ACC112 (cell line): ENCODE results near the gene ATPAF2.

ENCODE experiments used
- H2AFZ ChIP-seq: fragments of 200-600 bp; sonication (generic); one replicate; pipeline ENCODE4 v1.6.0; 2017; ENCODE audit warnings: antibody characterized with exemption, low read length; ENCODE audit not compliant: unreplicated experiment
- H3K27ac ChIP-seq: fragments of 200-600 bp; sonication (generic); 2 replicates; pipeline ENCODE4 v1.5.1; 2014; ENCODE audit warnings: low read depth, mild to moderate bottlenecking, antibody characterized with exemption, low read length, moderate library complexity
- H3K27me3 ChIP-seq: fragments of 200-600 bp; sonication (generic); 2 replicates; pipeline ENCODE4 v1.6.1; 2014; ENCODE audit warnings: mild to moderate bottlenecking, antibody characterized with exemption, low read length, moderate library complexity, mixed read lengths; ENCODE audit not compliant: insufficient read depth
- H3K36me3 ChIP-seq: fragments of 200-600 bp; sonication (generic); 2 replicates; pipeline ENCODE4 v1.6.1; 2016; ENCODE audit warnings: mild to moderate bottlenecking, antibody characterized with exemption, low read length, moderate library complexity, mixed read lengths; ENCODE audit not compliant: insufficient read depth
- H3K4me1 ChIP-seq: fragments of 200-600 bp; sonication (generic); one replicate; pipeline ENCODE4 v1.6.1; 2016; ENCODE audit warnings: low read length, mixed read lengths; ENCODE audit not compliant: insufficient read depth, unreplicated experiment, control insufficient read depth
- H3K4me3 ChIP-seq: fragments of 200-600 bp; sonication (generic); 2 replicates; pipeline ENCODE4 v1.5.1; 2014; ENCODE audit warnings: mild to moderate bottlenecking, low read depth, low read length
- H3K79me2 ChIP-seq: fragments of 200-600 bp; sonication (generic); one replicate; pipeline ENCODE4 v1.6.0; 2016; ENCODE audit warnings: low read length; ENCODE audit not compliant: control insufficient read depth, unreplicated experiment, insufficient read depth

The ATPAF2 gene

DNA sequence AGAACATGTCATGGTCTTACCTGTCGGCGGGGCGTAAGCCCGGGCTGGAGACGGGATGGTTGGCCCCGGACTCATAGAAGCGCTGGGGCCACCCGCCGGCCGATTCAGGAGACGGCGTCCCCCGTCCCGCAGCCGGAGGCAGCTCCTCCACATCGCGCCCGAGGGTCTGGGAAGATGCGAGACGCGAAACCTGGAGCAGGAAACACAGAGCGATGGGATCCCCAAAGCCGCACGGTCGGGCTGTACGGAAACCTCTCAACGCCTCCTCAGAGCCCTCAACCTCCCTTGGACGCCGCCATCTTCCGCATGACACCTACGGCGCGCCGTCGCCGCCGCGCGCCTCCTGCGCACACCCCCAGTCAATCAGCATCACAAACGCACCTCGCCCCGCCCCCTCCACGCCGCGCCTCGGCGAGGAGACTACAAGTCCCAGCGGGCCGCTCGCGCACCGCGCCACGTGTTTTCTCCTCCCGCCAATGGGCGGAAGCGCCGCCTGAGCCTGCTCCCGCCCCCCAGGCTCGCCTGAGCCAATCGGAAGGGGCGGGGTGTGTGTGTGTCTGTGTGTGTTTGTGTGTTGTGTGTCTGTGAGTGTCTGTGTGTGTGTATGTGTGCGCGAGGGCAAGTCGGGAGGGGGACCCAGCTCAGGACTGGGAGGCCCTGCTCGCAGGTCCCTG lies at the start of gene ATPAF2, which contains the start of gene GID4:
Gene ATPAF2 (minus strand): TSS at position 308 of the 674 bp plus-strand sequence. CDS start 155 bp downstream, at position 153.
Gene GID4 (plus strand): TSS at position 548 of the 674 bp plus-strand sequence. CDS start 57 bp downstream, at position 605.
- no peaks in the 10 kb centered on the region for H3K27me3 ChIP-seq
- H3K4me1 ChIP-seq: peaks cover 34% of the 10 kb centered on the region
- peaks cover 32% of the 10 kb centered on the region for H3K79me2 ChIP-seq
- H2AFZ ChIP-seq: peak within 1 kb of the TSS; percentile 76
- no peaks in the 10 kb centered on the region for H3K36me3 ChIP-seq
- H3K27ac ChIP-seq: no peak within 1 kb of the TSS
- H3K4me3 ChIP-seq: peak within 1 kb of the TSS; percentile 90

DNA sequence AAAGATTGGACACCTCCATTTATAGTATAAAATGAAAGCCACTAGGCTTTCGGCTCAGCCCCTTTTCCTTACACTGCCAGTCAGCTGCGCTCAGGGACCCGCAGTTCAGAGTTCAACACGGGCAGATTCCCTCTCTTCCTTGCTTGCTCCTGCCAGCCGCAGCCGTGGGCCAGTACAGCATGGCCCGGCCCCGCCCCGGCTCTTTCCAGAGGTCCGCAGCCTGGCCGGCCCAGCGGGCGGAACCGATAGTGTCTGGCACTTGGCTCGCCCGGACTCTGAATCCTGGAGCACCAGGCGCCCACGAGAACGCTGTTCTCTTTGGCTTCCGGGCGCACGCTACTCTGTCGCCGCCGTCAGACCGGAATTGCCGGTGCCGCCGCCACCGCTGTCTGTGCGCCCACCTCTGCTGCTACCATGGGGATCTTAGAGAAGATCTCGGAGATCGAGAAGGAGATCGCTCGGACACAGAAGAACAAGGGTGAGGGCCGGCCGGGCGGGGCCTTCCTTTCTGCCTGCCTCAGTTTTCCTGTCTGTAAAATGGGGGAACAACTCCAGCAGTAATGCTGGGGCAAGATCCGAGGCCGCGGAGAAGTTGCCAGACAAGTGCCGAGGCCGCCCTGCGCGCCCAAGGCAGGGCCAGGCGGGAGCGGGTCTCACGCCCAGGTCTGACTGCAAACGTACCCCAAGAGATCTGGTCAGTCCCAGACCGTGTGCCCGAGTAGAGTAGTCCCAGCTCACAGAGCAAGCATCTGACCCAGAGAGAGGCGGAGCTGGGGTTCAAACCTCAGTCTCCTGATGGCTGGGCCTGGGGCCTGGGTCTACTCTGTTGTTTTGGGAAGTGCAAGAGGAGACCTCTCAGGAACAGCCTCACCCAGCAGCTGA lies 48.9 kb upstream of the ATPAF2 start, which contains the start of gene DRG2:
Gene DRG2 (plus strand): TSS at position 339 of the 882 bp plus-strand sequence. CDS start 76 bp downstream, at position 415.
- peaks cover 19% of the 10 kb centered on the region for H3K79me2 ChIP-seq
- peak within 1 kb of the TSS; percentile 92 for H3K4me3 ChIP-seq
- H3K27me3 ChIP-seq: no peaks in the 10 kb centered on the region
- peak within 1 kb of the TSS; percentile 42 for H3K27ac ChIP-seq
- H3K36me3 ChIP-seq: peaks cover under 1% of the 10 kb centered on the region; the same call in 1 of the 2 replicates
- H2AFZ ChIP-seq: peak within 1 kb of the TSS; percentile 89
- peaks cover 6% of the 10 kb centered on the region for H3K4me1 ChIP-seq

DNA sequence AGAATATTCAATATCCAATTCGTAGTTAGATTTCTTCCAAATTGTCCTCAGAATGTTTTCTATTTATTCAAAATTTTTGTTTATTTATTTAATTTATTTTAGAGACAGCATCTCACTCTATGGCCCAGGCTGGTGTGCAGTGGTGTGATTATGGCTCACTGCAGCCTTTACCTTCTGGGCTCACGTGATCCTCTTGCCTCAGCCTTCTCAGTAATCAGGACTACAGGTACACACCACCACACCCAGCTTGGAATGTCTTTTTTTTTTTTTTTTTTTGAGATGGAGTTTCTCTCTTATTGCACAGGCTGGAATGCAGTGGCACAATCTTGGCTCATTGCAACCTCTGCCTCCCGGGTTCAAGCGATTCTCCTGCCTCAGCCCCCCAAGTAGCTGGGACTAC lies 45.3 kb upstream of the ATPAF2 start:
- Histone ChIP-seq H3K79me2 (peaks cover 13% of the 10 kb centered on the region), H3K27me3 (no peaks in the 10 kb centered on the region), H3K4me3 (no peak overlapping the region)

GRCh38 chr17:18079543-18079942 lies 40.6 kb upstream of the ATPAF2 start:
- Histone ChIP-seq H3K79me2 (no peaks in the 10 kb centered on the region), H3K27me3 (0 out of 2 replicates have a peak, but pooled peaks cover 5% of the 10 kb centered on the region), H3K4me1 (no peaks in the 10 kb centered on the region), H3K36me3 (no peaks in the 10 kb centered on the region), H3K4me3 (no peak overlapping the region), H3K27ac (no peak overlapping the region), H2AFZ (no peak overlapping the region)

More for the DNA sequence above, 45.3 kb upstream of the ATPAF2 start:
- Histone ChIP-seq H3K27ac (no peak overlapping the region), H2AFZ (no peak overlapping the region), H3K4me1 (peaks cover 6% of the 10 kb centered on the region), H3K36me3 (no peaks in the 10 kb centered on the region)

GRCh38 chr17:18076936-18077335 lies 38.0 kb upstream of the ATPAF2 start:
- no peak overlapping the region for H2AFZ ChIP-seq

DNA sequence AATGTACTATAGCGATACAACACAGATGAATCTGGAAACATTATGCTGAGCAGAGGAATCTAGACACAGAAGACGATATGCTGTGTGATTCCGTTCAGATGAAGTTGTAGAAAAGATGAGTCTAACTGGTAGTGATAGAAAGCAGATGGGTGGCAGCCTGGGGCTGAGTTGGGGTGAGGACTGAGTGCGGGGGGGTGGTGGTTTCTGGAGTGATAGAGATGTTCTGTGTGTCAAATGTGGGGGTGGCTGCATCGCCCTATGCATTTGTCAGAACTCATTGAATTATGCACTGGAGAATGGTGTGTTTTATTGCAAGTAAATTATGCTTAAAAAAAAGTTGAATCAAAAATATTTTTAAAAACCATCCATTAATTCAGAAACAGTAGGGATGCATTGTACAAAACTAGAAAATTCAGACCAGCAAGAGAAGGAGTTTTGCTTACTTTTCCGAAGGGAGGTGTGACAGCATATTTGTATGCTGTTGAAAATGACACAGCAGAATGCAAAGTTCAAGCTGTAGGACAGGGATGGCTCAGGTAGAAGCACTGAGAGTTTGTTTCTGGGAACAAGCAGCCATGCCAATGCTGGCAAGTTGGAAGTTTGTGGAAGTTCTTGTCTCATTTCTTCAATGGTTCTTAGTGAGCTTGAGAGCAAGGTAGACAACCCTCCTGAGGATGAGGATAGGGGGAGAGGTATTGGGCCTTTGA lies 35.8 kb upstream of the ATPAF2 start:
- H3K36me3 ChIP-seq: no peaks in the 10 kb centered on the region
- 0 out of 2 replicates have a peak, but pooled peaks cover 5% of the 10 kb centered on the region for H3K27me3 ChIP-seq
- H3K79me2 ChIP-seq: no peaks in the 10 kb centered on the region
- H3K4me3 ChIP-seq: no peak overlapping the region
- H2AFZ ChIP-seq: no peak overlapping the region
- peaks cover 3% of the 10 kb centered on the region for H3K4me1 ChIP-seq
- H3K27ac ChIP-seq: no peak overlapping the region

More at GRCh38 chr17:18076936-18077335, 38.0 kb upstream of the ATPAF2 start:
- Histone ChIP-seq H3K4me1 (no peaks in the 10 kb centered on the region), H3K27me3 (0 out of 2 replicates have a peak, but pooled peaks cover 5% of the 10 kb centered on the region), H3K36me3 (no peaks in the 10 kb centered on the region), H3K27ac (no peak overlapping the region), H3K79me2 (no peaks in the 10 kb centered on the region), H3K4me3 (no peak overlapping the region)

GRCh38 chr17:18071751-18072150 lies 32.8 kb upstream of the ATPAF2 start:
- Histone ChIP-seq H3K36me3 (no peaks in the 10 kb centered on the region), H3K4me3 (no peak overlapping the region), H3K27ac (no peak overlapping the region), H2AFZ (no peak overlapping the region), H3K27me3 (0 out of 2 replicates have a peak, but pooled peaks cover 5% of the 10 kb centered on the region), H3K79me2 (no peaks in the 10 kb centered on the region), H3K4me1 (peaks cover 3% of the 10 kb centered on the region)

- H2AFZ ChIP-seq: peak overlapping the region; percentile 2
These were observed 31.9 kb upstream of the ATPAF2 start for GRCh38 chr17:18070861-18071340.

DNA sequence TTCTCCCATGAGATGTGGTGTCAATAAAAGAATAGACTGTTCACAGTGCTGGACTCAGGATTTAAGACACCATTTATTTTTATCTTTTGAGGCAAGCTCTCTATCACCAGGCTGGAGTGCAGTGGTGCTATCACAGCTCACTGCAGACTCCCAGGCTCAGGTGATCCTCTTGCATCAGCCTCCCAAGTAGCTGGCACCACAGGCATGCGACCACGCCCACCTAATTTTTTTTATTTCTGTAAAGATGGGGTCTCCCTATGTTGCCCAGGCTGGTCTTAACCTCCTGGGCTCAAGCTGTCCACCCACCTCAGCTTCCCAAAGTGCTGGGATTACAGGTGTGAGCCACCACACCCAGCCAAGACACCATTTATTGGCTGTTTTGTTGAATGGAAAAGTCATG lies 30.1 kb upstream of the ATPAF2 start:
- Histone ChIP-seq H3K4me1 (peaks cover 3% of the 10 kb centered on the region), H2AFZ (no peak overlapping the region), H3K4me3 (no peak overlapping the region), H3K27ac (no peak overlapping the region), H3K36me3 (peaks cover 3% of the 10 kb centered on the region; the same call in 1 of the 2 replicates), H3K27me3 (no peaks in the 10 kb centered on the region), H3K79me2 (no peaks in the 10 kb centered on the region)

More at GRCh38 chr17:18070861-18071340, 31.9 kb upstream of the ATPAF2 start:
- H3K36me3 ChIP-seq: no peaks in the 10 kb centered on the region
- H3K4me3 ChIP-seq: peak overlapping the region; percentile 56
- H3K79me2 ChIP-seq: no peaks in the 10 kb centered on the region
- H3K27ac ChIP-seq: no peak overlapping the region
- H3K4me1 ChIP-seq: peaks cover 3% of the 10 kb centered on the region
- 0 out of 2 replicates have a peak, but pooled peaks cover 5% of the 10 kb centered on the region for H3K27me3 ChIP-seq

- Histone ChIP-seq H3K4me1 (peaks cover 3% of the 10 kb centered on the region), H3K27ac (no peak overlapping the region), H3K4me3 (no peak overlapping the region), H3K79me2 (no peaks in the 10 kb centered on the region), H2AFZ (no peak overlapping the region), H3K36me3 (peaks cover 3% of the 10 kb centered on the region; the same call in 1 of the 2 replicates), H3K27me3 (no peaks in the 10 kb centered on the region)
These were observed 27.9 kb upstream of the ATPAF2 start for GRCh38 chr17:18066866-18067265.
